ENCODE results near the gene CMTM3.

- TF ChIP-seq CTCF (IDR thresholded peaks at IDR 0.05) (no peak), EZH2 (IDR thresholded peaks at IDR 0.05) (no peak)
These were observed 30.0 kb upstream of the CMTM3 start for GRCh38 chr16:66574531-66574930.
